NB4 (cell line): ENCODE results near the gene NIN.

Experiments
- MAX ChIP-seq: IDR thresholded peaks from 2 replicates; pipeline ENCODE4 v1.6.1; 2011; ENCODE audit warnings: low read depth, low read length
- MYC ChIP-seq: IDR thresholded peaks from 2 replicates; pipeline ENCODE4 v1.6.1; 2011; ENCODE audit warnings: low read depth, low read length
- POLR2A ChIP-seq: IDR thresholded peaks from 2 replicates; pipeline ENCODE4 v1.6.1; 2011; ENCODE audit warnings: mild to moderate bottlenecking; ENCODE audit not compliant: insufficient read length; ENCODE audit errors: extremely low read depth
- TF ChIP-seq, protein P1 (sequence below): IDR thresholded peaks from one replicate; pipeline ENCODE4 v1.5.1; 2012; ENCODE audit warnings: low read depth, low read length

- no peak for TF ChIP-seq MYC
- TF ChIP-seq POLR2A = no peak
- TF ChIP-seq, protein P1, sequence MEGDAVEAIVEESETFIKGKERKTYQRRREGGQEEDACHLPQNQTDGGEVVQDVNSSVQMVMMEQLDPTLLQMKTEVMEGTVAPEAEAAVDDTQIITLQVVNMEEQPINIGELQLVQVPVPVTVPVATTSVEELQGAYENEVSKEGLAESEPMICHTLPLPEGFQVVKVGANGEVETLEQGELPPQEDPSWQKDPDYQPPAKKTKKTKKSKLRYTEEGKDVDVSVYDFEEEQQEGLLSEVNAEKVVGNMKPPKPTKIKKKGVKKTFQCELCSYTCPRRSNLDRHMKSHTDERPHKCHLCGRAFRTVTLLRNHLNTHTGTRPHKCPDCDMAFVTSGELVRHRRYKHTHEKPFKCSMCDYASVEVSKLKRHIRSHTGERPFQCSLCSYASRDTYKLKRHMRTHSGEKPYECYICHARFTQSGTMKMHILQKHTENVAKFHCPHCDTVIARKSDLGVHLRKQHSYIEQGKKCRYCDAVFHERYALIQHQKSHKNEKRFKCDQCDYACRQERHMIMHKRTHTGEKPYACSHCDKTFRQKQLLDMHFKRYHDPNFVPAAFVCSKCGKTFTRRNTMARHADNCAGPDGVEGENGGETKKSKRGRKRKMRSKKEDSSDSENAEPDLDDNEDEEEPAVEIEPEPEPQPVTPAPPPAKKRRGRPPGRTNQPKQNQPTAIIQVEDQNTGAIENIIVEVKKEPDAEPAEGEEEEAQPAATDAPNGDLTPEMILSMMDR = no peak
- no peak for TF ChIP-seq MAX
Measured at GRCh38 chr14:50678163-50678562, 152.8 kb downstream of the NIN start.
